GM12874 (cell line): ENCODE data around the gene ZNF653.

ENCODE experiments used
- CTCF ChIP-seq: IDR thresholded peaks from 2 replicates; pipeline ENCODE4 v1.5.1; 2011; ENCODE audit warnings: low read depth, mild to moderate bottlenecking, control low read depth, low read length, moderate library complexity; ENCODE audit not compliant: insufficient read depth

Gene ZNF653

DNA sequence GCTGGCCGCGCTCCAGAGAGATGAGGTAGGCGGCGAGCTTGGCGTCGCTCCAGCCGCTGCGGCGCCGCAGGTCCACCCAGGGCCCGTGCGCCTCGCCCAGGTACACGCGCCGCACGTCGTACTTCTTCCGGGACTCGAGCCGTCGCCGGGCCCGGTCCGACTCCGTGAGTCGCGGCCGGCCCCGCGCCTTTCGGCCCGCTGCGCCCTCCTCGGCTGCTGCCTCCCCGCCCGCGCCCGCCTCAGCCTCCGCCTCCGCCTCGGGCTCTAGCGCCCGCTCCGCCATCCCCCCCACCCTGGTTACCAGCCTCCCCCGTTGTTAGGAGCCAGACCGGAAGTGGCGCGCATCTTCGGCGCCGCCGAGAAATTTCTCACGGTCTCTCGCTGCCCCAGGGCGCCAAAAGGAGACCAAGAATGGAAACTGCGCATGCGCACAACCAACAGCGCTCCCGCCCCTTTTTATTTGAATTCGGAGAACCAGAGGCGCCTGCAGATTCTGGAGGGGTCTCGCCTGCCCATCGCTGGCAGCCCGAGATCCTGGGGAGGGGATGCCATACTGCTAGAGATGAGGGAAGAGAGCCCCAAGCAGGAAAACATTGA, at the start of gene ZNF653:
Gene ZNF653 (minus strand): TSS at position 336 of the 597 bp plus-strand sequence. CDS start 53 bp downstream, at position 283.
- TF ChIP-seq CTCF = no peak

DNA sequence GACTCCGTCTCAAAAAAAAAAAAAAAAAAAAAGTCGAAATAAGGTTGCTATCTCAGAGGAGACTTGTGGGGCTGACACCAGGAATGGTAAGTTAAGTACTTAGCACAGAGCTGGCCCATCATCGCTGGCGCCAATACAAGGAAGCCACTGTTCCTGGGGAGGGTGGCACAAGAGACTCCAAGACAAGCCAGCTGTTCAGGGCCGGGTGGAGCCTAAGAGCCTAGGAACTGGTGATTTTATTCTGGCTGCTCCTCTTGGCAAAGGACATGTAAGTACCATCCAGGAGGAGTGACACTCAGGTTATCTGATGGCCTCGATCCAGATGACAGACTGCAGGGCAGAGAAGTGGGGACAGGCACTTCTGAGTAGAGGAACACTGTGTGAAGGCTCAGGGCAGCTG, 49.6 kb upstream of the ZNF653 start:
- no peak for TF ChIP-seq CTCF

DNA sequence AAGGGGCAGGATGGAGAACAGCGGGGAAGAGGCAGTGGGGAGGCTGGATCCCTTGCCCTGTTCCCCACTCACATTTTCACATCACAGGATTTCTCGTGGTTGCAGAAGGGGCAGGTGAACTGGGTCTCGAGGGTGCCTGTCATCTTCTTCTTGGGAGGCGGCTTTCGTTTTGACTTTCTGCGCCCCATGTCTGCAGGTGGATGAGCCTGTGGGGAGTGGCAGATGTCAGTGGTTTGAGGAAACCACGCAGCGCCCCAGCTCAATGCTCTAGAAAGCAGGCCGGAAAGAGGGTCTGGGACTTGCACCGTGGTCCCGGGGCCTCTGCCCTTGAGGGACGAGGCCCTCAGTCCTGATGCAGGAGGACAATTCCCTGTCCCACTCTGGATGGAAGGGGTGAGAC, 48.5 kb upstream of the ZNF653 start:
- TF ChIP-seq CTCF = no peak

- no peak for TF ChIP-seq CTCF
Observed at GRCh38 chr19:11552666-11553372, 47.2 kb upstream of the ZNF653 start.

- TF ChIP-seq CTCF = peak; percentile 51; the same call in 1 of the 2 replicates
Observed at GRCh38 chr19:11551603-11552235, 46.1 kb upstream of the ZNF653 start.

- no peak for TF ChIP-seq CTCF
Observed at GRCh38 chr19:11550265-11550664, 44.6 kb upstream of the ZNF653 start.

- no peak for TF ChIP-seq CTCF
Observed at GRCh38 chr19:11549386-11549953, 43.8 kb upstream of the ZNF653 start.
